GM12892 (cell line): ENCODE results near the gene SRRT.
"Not testable (repeated sequence)": the region's sequence is repeated elsewhere in the genome, so short reads cannot be mapped to it uniquely, and the experiment has no call there.

ENCODE experiments used
- POLR2A ChIP-seq: IDR thresholded peaks from 2 replicates; pipeline ENCODE4 v1.6.1; 2011; ENCODE audit warnings: low read depth, low read length, control low read depth
- POLR2AphosphoS5 ChIP-seq: IDR thresholded peaks from 2 replicates; pipeline ENCODE4 v1.6.1; 2011; ENCODE audit warnings: low read depth, low read length, control low read depth
- TAF1 ChIP-seq: IDR thresholded peaks from 2 replicates; pipeline ENCODE4 v1.6.1; 2011; ENCODE audit warnings: low read depth, mild to moderate bottlenecking, control low read depth, low read length, borderline replicate concordance

DNA sequence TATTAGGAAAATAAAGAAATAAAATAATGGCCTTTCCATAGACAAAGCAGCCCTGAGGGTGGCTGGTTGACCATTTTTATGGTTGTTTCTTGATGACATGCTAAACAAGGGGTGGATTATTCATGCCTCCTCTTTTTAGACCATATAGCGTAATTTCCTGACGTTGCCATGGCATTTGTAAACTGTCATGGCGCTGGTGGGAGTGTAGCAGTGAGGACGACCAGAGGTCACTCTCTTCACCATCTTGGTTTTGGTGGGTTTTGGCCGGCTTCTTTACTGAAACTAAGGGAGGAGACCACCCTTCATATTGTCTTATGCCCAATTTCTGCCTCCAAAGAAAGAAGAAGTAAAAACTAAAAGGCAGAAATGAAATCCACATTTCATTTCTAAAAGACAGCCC, 44.4 kb downstream of the SRRT start:
- not testable (repeated sequence) for TF ChIP-seq POLR2A, TAF1, POLR2AphosphoS5
